ENCODE data around the gene ARHGEF18. TPM values are rescaled to one million over a fixed set of nuclear protein-coding genes. Genes with fewer than 3 reads are reported as not detected.
"Not testable (repeated sequence)": the region's sequence is repeated elsewhere in the genome, so short reads cannot be mapped to it uniquely, and the experiment has no call there.

ARHGEF18 gene
- total and polyA plus RNA-seq, 2 donors (not counting 3 experiments of a cell fraction or from before 2014, with no cell fraction given), result 12.1 to 30.7 TPM

DNA sequence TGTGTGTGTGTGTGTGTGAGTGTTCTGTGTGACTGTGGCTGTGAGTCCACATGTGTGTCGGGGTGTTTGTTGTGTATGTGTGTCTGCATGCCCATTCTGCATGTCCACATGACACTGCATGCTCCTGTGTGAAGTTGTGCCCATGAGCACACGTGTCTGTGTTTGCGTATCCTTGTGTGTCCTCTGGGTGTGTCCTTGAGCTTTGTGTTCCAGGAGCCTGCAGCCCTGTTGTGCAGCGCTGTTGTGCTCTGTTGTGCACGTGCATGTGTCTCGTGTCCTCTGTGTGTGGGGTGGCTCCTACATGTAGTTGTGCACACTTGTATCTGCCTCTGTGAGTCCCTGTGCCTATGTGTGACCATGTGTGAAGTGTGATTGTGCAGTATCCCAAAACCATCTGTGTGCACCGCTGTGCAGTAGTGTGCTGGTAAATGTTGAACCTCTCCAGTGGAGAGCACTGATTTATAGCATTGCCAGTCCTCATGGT lies 2.2 kb upstream of the ARHGEF18 start:
- no peak for FAIRE-seq
- H3K4me3 ChIP-seq (replicated peaks in 1 of 3; ENCODE audit: insufficient read depth in 1 of 3, low read depth in 1 of 3, low read length in 3 of 3), result no peak overlapping the region
- H3K27me3 ChIP-seq (ENCODE audit: control insufficient read depth in 2 of 2, insufficient read depth in 2 of 2, low read length in 2 of 2), result no peaks in the 10 kb centered on the region
- intact Hi-C loops (cut with micrococcal nuclease), result no loop called here
- POLR2A ChIA-PET, result no interaction called here
- no peaks in the 10 kb centered on the region for H3K4me1 ChIP-seq (ENCODE audit: control insufficient read depth, extremely low read depth, insufficient read depth, low read length)
- H3K27ac ChIP-seq (ENCODE audit: insufficient read depth, low read depth, low read length), result no peak overlapping the region
- no peaks in the 10 kb centered on the region for H3K9me1 ChIP-seq (replicated peaks; ENCODE audit: control insufficient read depth, extremely low read depth, insufficient read depth, low read length)
- dilution Hi-C loops (cut with MboI; ENCODE audit: extremely low pct_ligation_motif_present, low sequenced_read_pairs), result no loop called here
- no peak for TF ChIP-seq GATA2 (IDR thresholded peaks at IDR 0.05; ENCODE audit: insufficient read depth, insufficient read length, low read depth, low read length)
- TF ChIP-seq MYC (IDR thresholded peaks at IDR 0.05; ENCODE audit: low read depth, low read length), result no peak
- H3K36me3 ChIP-seq (ENCODE audit: control insufficient read depth in 2 of 2, extremely low read depth in 1 of 2, insufficient read depth in 2 of 2, low read length in 2 of 2), result no peaks in the 10 kb centered on the region
- no peak for DNase-seq (ENCODE audit: low read depth, low spot score)
- BruUV-seq (replicated peaks), result no TSS peak
- no peak overlapping the region for H2AFZ ChIP-seq (ENCODE audit: low read depth, low read length)
- H3K9me3 ChIP-seq (replicated peaks; ENCODE audit: control insufficient read depth, insufficient read depth, low read length), result no peaks in the 10 kb centered on the region
- no peak overlapping the region for H3K4me2 ChIP-seq (ENCODE audit: insufficient read depth, low read length)
- H3K9ac ChIP-seq (replicated peaks; ENCODE audit: extremely low read depth, insufficient read depth, low read length), result no peak overlapping the region
- no peaks in the 10 kb centered on the region for H4K20me1 ChIP-seq (replicated peaks; ENCODE audit: control insufficient read depth, extremely low read depth, insufficient read depth, low read length)
- H3K79me2 ChIP-seq (ENCODE audit: control insufficient read depth, insufficient read depth, low read length), result no peaks in the 10 kb centered on the region
- CTCF ChIA-PET, result no interaction called here

DNA sequence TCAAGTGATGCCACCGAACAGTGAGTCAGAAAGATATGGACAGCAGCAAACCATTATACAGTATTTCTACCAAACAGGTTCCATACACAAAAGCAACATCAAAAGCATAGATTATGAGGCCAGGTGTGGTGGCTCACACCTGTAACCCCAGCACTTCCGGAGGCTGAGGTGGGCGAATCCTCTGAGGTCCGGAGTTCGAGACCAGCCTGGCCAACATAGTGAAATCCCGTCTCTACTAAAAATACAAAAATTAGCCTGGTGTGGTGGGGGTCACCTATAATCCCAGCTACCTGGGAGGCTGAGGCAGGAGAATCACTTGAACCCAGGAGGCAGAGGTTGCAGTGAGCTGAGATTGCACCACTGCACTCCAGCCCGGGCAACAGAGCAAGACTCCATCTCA lies 1.7 kb upstream of the ARHGEF18 start:
- H3K9me3 ChIP-seq (replicated peaks; ENCODE audit: control insufficient read depth, insufficient read depth, low read length); H3K9me1 ChIP-seq (replicated peaks; ENCODE audit: control insufficient read depth, extremely low read depth, insufficient read depth, low read length); intact Hi-C loops (cut with micrococcal nuclease); BruUV-seq (replicated peaks); H3K36me3 ChIP-seq (ENCODE audit: control insufficient read depth in 2 of 2, extremely low read depth in 1 of 2, insufficient read depth in 2 of 2, low read length in 2 of 2); H3K27ac ChIP-seq (ENCODE audit: insufficient read depth, low read depth, low read length); DNase-seq (ENCODE audit: low read depth, low spot score); H3K4me2 ChIP-seq (ENCODE audit: insufficient read depth, low read length); H3K4me1 ChIP-seq (ENCODE audit: control insufficient read depth, extremely low read depth, insufficient read depth, low read length); H3K4me3 ChIP-seq (replicated peaks in 1 of 3; ENCODE audit: insufficient read depth in 1 of 3, low read depth in 1 of 3, low read length in 3 of 3); H3K9ac ChIP-seq (replicated peaks; ENCODE audit: extremely low read depth, insufficient read depth, low read length); H3K27me3 ChIP-seq (ENCODE audit: control insufficient read depth in 2 of 2, insufficient read depth in 2 of 2, low read length in 2 of 2); POLR2A ChIA-PET; H3K79me2 ChIP-seq (ENCODE audit: control insufficient read depth, insufficient read depth, low read length); H2AFZ ChIP-seq (ENCODE audit: low read depth, low read length); dilution Hi-C loops (cut with MboI; ENCODE audit: extremely low pct_ligation_motif_present, low sequenced_read_pairs); CTCF ChIA-PET; H4K20me1 ChIP-seq (replicated peaks; ENCODE audit: control insufficient read depth, extremely low read depth, insufficient read depth, low read length); FAIRE-seq: not testable (repeated sequence)
